Middle frontal gyrus (tissue), 1 donor: ENCODE measurements around the gene UNCX.
"Not testable (repeated sequence)": the region's sequence is repeated elsewhere in the genome, so short reads cannot be mapped to it uniquely, and the experiment has no call there.

ENCODE experiments used
- DNase-seq: peaks from one replicate; pipeline ENCODE4 v3.0.0-alpha.2; 2015; ENCODE audit warnings: low spot score; ENCODE audit errors: extremely low spot score

Gene UNCX

DNA sequence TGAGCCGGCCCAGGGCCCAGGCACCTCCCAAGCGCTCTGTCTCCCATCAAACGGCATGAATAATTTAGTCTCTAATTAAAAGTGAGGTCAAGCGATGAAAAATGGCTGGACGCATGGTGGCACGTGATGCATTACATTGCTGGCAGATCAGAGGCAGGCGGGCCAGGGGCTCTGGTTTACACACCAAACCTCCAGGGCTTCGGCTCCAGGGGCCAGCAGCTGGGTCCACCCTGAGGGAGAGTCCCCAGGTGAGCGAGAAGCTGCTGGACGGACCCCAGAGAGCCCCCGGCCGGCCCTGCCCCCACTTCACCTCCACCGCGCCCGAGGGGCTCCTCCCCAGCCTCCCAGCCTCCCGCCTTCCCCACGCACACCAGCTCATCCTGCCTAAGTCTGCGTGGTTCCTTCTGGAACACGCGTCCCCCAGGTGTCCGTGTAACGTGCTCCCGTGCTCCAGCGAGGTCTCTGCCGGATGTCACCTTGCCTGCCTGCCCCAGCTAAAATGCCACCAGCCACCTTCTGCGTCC lies 23.2 kb downstream of the UNCX start:
- no peak for DNase-seq

DNA sequence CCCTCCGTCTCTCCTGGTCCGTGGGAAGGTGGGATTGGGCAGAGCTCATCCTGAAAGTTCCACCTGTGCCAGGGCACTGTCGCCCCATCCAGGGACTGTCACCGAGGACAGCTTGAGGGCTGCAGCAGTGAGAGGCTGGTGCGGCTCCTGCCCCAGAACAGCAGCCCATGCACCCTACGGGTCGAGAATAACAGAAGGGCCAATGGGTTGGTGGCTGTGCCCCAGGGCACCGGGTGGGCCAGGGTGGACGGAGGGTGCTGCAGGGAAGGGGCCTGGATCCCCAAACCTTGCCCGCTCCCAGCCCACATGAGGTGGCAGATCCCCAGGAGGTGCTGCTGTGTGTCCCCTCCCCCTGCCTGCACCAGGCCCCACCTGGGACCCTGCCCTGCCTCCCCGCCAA lies 23.9 kb downstream of the UNCX start:
- no peak for DNase-seq

DNA sequence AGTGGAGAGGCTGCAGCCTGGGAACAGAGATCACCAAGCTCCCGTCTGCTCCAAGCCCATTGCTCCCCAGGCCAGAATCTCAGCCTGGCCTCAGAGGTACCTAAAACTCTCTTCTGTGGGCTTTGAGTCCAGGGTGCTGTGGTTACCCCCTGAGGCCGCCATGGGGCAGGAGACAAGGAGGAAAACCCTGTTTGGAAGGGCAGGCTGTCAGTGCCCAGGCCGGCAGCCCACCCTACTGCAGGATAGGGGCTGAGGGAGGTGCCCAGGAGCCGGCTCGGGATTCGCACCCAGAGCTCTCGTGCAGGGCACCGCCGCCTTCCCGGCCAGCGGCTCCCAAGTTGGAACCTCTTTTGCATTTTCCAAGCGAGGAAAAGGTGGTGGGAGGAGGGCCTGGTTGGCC lies 24.5 kb downstream of the UNCX start:
- DNase-seq = no peak

DNA sequence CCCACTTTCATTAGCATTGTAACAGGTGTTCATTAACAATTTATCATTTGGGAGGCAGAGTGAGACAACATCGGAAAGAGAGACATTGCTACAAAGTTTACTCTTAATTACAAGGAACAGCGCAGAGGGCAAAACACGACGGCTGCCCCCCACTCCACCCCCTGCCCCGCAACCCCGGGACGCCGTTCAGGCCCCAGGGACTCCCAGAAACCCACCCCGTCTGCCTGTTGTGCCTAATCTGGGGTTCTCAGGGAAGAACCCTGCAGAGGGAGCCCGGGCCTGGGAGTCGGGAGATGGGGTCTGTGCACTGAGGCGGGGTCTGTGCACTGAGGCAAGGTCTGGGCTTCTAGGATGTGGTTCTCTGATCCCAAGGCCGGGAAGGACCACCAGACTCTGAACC lies 25.2 kb downstream of the UNCX start:
- no peak for DNase-seq

DNA sequence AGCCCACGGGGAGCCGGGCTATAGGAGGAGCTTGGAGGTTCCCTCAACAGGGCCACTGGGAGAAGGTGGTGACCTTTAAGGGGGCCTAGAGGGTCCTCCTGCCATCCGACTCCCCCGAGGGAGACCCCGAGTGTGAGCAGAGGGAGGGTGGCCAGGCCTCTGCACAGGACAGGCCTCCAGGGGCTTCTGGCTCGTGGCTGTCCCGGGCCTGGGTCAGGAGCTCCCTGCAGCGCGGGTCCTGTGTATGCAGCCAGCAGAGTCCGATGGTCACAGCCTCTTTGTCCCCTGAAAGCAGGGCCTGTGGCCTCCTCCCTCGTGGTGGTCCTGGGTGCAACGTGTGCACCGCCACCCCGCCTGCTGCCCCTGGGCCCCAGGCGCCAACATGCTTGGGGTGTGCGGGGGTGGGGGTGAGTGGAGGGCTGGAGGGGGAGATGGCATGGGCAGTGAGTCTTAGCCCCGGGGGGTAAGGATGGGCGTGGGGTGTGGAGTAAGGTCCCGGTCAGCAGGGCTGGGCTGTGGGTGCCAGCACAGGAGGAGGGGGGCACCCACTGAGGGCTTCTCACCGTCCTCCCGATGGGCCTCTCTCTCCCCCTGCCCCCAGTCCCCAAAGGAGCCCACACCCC lies 27.1 kb downstream of the UNCX start:
- DNase-seq = no peak

DNA sequence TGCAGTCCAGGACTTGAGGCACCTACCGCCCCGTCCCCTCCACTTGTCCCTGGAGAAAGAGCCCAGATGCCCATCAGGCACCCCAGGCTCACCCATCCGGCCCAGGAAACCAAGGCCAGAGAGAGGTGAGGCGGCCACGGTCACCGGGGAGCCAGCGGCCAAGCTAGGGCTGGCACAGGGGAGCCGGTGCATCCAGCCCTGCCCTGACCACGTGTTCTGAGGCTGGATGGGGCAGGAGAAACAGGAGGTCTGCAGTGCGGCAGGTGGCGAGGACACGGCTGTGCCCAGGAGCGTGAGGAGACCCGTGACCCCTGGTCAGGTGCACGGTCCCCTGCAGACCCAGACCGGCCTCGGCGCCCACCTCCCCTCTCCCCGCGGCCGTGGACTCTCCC lies 27.6 kb downstream of the UNCX start:
- no peak for DNase-seq

DNA sequence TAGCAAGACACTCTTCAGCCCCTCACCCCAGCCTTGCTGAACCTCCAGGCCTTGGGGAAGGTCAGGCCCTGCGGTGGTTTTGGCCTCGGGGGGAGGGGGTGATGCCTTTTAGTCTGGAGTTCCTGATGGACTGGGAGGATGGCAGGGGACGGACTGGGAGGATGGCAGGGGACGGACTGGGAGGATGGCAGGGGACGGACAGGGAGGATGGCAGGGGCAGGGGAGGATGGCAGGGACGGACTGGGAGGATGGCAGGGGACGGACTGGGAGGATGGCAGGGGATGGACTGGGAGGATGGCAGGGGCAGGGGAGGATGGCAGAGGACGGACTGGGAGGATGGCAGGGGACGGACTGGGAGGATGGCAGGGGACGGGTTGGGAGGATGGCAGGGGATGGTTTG lies 28.4 kb downstream of the UNCX start:
- DNase-seq = not testable (repeated sequence)

DNA sequence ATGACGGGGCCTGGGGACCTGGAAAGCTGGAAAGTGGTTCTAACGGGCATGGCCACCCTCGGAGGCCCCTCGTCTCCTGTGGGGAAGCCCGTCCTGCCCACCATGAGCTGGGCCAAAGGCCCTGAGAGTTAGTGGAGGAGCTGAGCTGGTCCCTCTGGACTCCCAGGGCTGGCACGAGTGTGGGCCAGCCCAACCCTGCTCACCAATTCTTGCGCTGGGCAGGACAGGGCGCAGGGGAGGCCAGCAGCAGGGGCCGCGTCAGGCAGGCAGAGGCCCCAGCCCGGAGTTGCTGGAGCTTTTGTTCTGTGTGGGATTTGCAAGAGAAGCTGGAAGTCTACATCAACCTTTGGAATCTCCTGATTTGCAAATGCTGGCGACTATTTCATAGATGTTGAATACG lies 29.8 kb downstream of the UNCX start:
- no peak for DNase-seq

DNA sequence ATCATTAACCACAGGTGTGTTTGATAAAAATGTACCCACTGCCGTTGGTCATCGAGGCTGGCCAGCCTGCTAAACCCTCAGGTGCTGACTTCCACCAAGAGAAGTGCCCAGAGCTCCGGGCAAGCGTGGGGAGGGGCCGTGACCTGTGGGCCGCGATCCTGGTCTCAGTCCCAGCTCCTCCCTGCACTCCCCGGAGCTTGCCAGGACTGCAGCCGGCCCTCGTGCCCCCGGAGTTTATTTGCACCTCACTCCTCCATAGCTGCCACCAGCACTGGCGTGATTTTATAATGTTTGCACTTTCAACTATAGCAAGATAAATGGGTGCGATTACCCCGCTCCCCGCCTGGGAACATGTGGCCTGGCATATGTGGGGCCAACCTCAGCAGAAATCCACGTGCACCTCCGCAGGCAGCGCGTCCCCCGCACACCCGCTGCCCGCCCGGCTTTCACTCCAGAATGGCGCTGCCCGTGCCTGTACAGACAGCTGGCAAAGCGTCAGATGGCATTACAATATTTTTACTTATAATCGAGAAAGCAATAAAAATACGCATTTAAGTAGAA lies 30.8 kb downstream of the UNCX start:
- no peak for DNase-seq

DNA sequence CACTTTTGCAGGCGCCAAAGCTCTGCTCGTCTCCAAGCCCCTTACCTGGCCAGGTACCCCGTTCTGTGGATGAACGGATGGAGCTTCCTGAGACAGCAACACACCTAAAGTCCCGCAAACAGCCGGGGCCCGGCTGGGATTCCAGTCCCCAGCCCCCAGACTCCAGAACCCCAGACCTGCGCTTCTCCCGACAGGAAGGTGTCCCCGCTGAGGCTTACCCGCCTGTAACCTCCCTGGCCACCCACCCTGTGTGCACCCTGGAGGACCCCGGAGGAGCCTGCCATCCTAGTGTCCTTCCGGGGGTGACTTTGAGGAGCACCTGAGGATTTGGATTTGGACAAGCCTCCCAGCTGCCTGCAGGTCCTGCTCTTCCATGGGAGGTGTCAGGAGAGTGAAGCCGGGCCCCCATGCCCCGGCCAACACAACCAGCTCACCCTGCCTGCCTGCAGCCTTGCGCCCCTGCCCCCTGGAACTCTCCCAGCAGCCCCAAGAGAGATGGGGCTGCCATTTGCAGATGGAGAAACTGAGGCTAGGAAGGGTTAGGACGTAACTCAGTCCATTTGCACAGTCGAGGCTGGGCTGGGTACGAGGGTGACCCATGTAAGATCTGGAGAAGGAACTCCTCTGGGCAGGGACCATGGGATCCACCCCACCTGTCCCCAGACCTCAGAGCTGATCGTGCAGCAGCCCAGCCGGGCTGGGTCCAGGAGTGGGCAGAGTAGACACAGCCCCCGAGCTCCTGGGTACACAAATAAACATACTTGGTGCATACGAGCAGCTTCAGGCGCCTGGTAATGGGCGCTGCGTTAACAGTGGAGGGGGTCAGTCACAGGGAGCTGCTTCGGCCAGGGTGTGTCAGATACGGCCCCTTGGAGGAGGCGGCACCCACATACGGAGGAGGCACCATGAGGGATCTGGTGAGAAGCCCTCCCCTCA lies 31.9 kb downstream of the UNCX start:
- no peak for DNase-seq

DNA sequence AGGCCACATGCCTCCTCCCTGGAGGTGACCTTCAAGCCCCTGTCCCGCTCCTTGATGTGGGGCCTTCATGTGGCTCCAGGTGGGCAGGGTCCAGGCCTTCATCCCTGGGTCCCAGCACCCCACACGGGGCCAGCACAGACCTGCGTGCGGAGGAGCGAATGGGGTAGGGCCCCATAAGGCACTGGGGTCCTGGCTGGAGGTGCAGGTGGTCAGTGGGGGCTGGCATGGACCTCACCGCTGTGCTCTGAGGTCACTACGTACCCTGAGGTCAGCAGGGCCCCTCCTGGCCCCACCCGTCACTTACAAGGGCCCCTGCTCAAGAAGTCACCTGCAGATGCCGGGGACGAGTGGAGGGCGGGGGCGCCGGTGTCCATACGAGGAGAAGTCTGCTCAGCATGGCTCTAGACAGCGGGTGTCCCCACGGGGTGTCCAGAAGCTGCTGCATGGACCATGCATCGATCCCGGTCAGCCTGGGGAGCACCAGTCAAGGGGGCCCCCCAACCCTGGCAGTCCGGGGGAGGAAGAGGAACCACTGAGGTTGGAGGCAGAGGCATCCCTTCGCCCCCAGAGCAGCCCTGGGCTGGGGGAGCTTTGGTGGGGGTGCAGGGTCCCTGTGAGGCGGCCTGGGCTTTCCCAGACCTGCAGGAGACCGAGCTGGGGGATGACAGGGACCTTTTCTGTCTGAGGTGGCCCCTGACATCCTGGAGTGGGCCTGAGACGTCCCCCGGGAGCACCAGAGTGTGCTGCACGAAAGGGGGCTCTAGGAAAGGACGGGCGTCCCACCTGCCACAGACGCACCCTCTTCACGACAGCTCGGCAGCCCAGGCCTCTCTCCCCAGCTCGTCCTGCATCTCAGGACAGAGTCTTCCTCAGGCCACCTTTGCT lies 34.6 kb downstream of the UNCX start:
- DNase-seq = no peak

DNA sequence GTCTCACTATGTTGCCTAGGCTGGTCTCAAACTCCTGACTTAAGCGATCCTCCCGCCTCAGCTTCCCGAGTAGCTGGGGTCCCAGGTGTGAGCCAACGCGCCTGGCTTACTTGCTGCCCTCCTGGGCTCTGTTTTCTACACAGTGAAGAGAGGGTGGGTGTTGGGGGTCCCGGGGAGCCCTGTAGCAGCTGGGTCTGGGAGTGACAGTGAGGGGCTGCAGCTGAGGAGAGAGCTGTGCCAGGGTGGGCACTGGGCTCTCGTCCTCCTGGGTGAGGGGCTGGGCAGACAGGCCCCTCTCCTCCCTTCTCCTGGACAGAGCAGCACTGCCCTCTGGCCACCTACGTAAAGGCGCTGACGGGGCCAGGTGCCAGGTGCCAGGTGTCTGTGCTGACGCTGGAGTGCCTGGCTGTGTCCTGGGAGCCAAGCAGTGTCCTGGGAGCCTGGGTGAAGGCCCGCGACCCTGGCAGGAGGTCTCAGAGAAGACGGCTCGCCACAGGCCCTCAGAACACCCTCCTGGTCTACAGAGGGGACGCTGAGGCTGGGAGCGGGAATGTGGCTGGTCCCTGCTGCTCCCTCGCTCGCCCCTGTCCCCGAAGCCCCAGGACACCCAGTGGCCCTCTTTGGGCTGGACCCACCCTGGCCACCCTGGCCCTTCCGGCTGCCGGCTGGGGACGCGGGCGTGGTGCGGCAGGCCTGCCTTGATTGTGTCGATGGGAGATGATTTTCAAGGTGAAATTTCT lies 35.6 kb downstream of the UNCX start:
- DNase-seq = no peak

DNA sequence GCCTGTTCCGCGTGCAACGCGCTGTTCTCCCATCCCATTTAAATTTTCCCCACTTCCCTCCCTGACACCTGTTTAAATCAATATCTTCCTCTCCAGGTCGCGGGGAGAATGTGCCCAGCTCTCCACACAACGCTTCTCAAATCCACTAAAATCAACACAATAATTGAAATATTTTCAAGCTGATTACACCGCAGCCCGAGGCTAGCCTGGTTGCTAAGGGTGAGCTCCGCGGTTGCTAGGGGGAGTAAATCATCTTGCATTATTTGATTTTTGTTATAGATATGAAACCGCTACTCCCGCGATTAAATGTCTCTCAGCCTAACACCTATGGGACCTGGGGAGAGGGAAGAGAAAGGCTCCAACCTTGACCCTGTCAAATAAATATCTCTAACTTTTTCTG lies 36.2 kb downstream of the UNCX start:
- DNase-seq = no peak

DNA sequence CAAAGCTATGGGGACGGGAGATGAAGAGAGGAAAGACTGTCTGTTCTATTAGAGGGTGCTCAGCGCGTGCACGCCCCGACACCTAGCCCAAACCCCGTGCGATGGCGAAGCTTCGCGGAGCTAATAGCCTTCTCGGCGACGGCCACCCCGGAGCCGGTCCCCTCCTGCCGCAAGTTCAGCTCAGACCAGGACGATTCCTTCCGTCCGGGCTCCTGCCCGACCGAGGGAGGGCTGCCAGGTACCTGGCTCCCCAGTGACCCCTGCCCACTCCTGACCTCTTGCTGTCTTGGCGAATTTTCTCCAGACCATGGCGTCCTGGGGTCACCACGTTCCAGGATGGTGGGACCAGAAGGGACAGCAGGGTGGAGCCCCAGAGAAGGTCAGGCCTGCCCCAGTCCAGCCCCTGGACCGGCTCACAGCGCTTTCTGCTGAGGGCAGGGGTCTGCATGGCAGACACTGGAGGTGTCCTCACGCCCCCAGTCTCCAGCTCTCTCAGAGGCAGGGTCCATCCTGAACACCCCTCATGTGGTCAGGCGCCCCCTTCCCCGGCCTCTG lies 36.7 kb downstream of the UNCX start:
- no peak for DNase-seq

DNA sequence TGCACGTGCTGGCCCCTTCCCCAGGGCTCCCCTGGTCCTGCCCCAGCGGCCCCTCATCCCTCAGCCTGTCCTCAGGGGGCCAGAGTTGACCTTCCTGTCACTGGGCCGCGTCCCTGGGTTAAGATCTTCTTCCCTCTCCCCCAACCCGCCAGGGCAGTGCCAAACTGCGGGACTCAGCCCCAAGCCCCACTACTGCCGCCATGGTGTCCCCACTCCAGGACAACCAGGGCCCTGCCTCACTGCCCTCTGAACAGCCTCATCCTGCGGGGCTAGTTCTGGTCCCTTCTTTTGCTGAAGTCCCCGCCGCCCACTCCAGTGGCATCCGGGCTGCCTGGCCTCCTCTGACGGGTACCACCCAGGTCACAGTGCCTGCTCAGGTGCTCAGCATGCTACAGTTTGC lies 37.5 kb downstream of the UNCX start:
- DNase-seq = no peak

DNA sequence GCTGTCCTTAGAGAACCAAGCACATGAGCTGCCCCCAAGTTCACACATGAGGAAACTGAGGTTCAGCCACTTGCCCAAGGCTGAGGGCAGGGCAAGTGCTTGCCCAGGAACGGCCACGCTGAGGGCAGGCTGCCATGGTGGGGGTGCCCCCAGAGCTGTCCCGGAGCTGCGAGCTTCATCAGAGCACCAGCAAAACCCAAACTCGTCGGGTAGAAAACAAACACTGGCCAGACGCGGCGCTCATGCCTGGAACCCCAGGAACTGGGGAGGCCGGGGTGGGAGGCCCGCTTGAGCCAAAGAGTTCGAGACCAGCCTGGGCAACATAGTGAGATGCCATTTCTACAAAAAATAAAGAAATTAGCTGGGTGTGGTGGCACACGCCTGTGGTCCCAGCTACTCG lies 38.4 kb downstream of the UNCX start:
- DNase-seq = no peak

DNA sequence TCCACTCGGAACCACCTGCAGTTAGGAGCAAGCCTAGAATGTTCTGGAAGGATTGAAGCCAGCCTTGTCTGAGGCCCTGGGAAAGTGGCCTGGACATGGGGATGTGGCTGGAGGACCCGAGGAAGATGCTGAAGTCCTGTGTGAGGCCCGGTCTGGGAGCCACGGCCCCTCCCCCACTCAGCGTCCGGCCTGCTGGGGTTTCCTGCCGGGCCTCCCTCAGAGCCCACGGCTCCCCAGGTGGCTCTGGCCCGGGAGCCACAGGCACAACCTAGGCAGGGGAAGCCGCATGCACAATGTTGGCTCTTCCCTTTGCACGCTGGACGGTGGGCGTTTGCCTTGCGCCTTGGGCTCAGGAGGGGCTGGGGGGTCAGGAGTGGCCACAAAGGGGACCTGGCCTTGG lies 39.0 kb downstream of the UNCX start:
- DNase-seq = no peak

DNA sequence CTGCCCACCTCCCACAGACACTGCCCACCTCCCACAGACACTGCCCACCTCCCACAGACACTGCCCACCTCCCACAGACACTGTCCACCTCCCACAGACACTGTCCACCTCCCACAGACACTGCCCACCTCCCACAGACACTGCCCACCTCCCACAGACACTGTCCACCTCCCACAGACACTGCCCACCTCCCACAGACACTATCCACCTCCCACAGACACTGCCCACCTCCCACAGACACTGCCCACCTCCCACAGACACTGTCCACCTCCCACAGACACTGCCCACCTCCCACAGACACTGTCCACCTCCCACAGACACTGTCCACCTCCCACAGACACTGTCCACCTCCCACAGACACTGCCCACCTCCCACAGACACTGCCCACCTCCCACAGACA lies 39.5 kb downstream of the UNCX start:
- not testable (repeated sequence) for DNase-seq

DNA sequence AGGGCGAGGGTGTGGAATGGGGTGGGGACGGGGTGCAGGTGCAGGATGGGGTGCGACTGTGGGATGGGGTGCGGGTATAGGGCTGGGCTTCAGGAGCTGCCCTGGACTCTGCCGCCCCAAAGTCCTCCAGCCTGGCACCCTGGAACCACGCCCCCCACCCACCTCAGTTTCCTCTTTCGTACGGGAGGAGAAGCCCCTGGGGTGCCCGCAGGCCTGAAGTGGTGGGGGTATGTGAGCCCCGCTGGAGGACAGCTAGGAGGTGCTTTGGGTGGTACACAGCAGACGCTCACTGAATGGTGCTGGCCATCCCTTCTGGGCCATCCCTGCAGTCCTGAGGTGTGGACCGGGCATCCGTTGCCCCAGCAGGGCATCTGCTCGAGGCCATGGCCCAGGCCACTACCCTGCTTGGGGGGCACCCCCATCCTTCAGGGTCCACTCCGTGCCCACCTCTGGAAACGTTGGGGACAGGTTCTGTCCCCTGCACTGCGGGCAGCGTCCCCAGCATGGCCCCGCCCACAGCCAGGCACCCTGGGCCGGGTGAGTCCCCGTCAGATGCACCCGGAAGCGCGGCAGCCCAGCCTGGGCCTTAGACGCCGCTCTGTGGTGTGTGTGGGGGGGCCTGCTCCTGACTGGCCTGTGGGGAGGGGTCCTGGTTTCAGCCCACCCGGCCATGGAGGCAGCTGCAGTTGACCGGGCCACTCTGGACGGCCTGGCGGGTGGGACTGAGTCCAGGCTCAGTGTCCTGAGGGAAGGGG lies 41.6 kb downstream of the UNCX start:
- DNase-seq = no peak
